GM23248 (cell line): ENCODE measurements around the gene ERC2.

Experiments
- EZH2 ChIP-seq: fragments of 200-600 bp; sonication (generic); IDR thresholded peaks from 2 replicates; pipeline ENCODE4 v1.6.1; 2018; ENCODE audit warnings: antibody characterized with exemption, mild to moderate bottlenecking; ENCODE audit not compliant: insufficient read depth, poor library complexity, severe bottlenecking
- EZH2phosphoT487 ChIP-seq: fragments of 200-600 bp; sonication (generic); IDR thresholded peaks from 2 replicates; pipeline ENCODE4 v1.6.1; 2018; ENCODE audit warnings: antibody characterized with exemption, moderate library complexity, mild to moderate bottlenecking, low read depth; ENCODE audit not compliant: insufficient read depth

- no peak for TF ChIP-seq EZH2phosphoT487
- TF ChIP-seq EZH2 = no peak
These were observed 825.0 kb downstream of the ERC2 start for GRCh38 chr3:55643283-55643682.
